ENCODE measurements around the gene PAIP2B.

Gene PAIP2B

DNA sequence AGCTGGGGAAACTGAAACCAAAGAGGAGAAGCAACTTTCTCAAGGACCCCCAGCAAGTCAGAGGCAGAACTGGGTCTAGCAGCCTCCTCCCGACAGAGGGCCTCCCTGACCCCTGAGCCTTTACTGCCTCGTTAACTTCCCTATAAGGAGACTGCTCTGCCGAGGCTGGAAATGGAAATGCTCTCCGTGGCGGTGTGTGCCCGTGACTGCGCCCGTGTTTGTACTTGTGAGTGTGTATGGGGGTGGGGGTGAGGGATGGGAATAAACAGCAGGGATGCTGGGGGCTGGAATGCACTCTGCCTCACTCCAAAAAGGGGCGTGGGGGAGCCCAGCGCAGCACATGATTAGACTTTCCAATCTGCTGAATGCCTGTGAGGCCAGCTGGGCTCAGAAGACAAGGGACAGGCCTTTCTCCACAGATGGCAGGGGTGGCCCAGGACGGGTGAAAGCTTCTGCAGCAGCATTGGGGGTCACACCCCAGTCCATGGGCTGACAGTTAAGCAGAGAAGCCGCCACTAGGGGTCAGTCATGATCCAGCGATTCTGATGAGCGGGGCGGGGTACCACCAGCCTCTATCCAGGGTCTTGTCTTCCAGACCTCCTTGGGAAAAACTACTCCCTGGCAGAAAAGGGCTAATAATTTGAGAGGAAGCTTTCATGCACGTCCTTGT lies 69.6 kb downstream of the PAIP2B start:
- Histone ChIP-seq H3K4me1 (ENCODE audit: insufficient read depth, low read length) (peaks cover 6% of the 10 kb centered on the region), H3K9me3 (ENCODE audit: low read length) (no peaks in the 10 kb centered on the region), H3K27me3 (ENCODE audit: insufficient read depth, low read length) (no peaks in the 10 kb centered on the region), H3K36me3 (ENCODE audit: insufficient read depth, low read length) (no peaks in the 10 kb centered on the region), H3K4me3 (ENCODE audit: low read length) (no peak overlapping the region), H2AFZ (ENCODE audit: low read depth, low read length) (no peak overlapping the region)

DNA sequence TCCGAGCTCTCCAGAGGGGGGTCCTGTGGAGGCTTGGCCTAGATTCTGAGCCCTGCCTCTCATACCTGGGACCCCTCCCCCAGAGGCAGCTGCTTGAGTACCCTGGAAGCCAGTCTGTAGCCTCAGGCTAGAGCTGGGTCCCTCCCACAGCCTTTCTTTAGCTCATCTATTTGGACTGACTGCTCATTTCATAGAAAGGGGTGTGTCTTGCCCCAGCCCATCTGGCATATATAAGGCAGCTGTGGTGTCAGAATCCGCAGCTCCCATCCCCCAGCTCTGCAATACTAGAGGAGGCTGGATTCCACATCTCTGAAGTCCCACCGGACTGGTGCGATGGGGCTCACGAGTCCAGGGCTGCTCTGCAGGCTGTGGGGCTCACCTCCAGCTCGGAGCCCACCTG lies 70.3 kb downstream of the PAIP2B start:
- no peaks in the 10 kb centered on the region for H3K36me3 ChIP-seq (ENCODE audit: insufficient read depth, low read length)
- H3K4me1 ChIP-seq (ENCODE audit: insufficient read depth, low read length), result peaks cover 6% of the 10 kb centered on the region
- no peaks in the 10 kb centered on the region for H3K9me3 ChIP-seq (ENCODE audit: low read length)
- H3K27me3 ChIP-seq (ENCODE audit: insufficient read depth, low read length), result no peaks in the 10 kb centered on the region
- H2AFZ ChIP-seq (ENCODE audit: low read depth, low read length), result no peak overlapping the region
- no peak overlapping the region for H3K4me3 ChIP-seq (ENCODE audit: low read length)

DNA sequence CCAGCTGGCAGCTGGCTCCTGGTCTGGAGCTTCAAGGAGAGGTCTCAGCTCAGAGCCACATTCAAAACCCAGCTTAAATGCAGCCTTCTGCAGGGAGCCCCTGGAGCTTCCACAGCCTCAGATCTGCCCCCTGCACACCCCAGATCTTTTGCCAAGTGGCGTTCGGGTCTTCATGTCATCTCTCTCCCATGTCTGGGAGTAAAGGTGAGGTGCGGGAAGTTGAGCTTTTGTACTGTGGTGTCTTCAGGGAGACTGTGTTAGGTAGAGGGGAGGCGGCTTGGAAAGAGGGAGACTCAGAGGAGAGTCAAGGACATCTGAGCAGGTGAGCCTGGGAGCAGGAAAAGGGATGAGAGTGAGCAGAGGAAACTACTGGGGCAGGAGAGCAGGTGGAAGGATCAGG lies 71.1 kb downstream of the PAIP2B start:
- Histone ChIP-seq H2AFZ (ENCODE audit: low read depth, low read length) (no peak overlapping the region), H3K9me3 (ENCODE audit: low read length) (no peaks in the 10 kb centered on the region), H3K36me3 (ENCODE audit: insufficient read depth, low read length) (no peaks in the 10 kb centered on the region)

DNA sequence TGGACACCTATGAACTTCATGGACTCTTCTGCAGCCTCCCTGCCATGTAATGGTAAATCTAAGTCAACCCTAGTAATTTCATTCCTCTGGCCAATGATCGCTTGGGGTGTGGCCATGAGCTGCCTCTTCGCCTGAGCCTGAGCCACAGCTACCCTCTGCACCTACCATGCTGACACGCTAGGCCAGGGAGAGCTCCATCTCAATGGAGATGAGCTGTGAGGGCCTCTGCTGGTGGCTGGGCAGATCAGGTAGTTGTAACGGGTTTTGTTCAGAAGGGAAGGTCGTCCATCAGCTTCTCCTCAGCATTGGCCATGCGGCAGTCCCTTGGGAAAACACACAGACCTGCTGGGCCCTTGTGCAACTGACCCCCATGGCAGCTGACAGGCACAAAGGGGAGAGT lies 72.1 kb downstream of the PAIP2B start:
- Histone ChIP-seq H3K36me3 (ENCODE audit: insufficient read depth, low read length) (peaks cover 8% of the 10 kb centered on the region), H2AFZ (ENCODE audit: low read depth, low read length) (no peak overlapping the region), H3K4me1 (ENCODE audit: insufficient read depth, low read length) (peaks cover 6% of the 10 kb centered on the region), H3K27me3 (ENCODE audit: insufficient read depth, low read length) (no peaks in the 10 kb centered on the region), H3K9me3 (ENCODE audit: low read length) (no peaks in the 10 kb centered on the region), H3K4me3 (ENCODE audit: low read length) (no peak overlapping the region)

More for the DNA sequence above, 71.1 kb downstream of the PAIP2B start:
- no peaks in the 10 kb centered on the region for H3K27me3 ChIP-seq (ENCODE audit: insufficient read depth, low read length)
- no peak overlapping the region for H3K4me3 ChIP-seq (ENCODE audit: low read length)
- H3K4me1 ChIP-seq (ENCODE audit: insufficient read depth, low read length), result peaks cover 6% of the 10 kb centered on the region

DNA sequence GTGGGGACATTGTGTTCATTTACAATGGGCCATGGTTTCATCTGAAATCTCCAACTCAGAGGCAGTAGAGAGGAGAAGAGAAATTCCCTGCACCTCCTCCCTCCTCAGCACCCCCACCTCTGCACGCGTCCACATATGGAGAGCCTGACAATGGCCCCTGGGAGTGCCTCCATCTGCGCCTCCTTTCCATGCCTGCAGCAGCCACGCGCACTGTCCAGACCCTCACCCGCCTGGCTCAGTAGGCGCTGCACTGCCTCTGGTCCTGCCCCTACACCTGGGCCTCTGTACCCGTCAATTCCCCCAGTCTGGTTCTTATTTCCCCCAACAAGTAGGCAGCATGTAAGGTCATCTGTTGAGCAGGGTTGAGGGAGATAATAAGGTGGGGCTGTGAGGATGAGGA lies 72.6 kb downstream of the PAIP2B start:
- H3K27me3 ChIP-seq (ENCODE audit: insufficient read depth, low read length), result no peaks in the 10 kb centered on the region
- no peak overlapping the region for H3K4me3 ChIP-seq (ENCODE audit: low read length)
- no peak overlapping the region for H2AFZ ChIP-seq (ENCODE audit: low read depth, low read length)
- H3K9me3 ChIP-seq (ENCODE audit: low read length), result no peaks in the 10 kb centered on the region
- H3K4me1 ChIP-seq (ENCODE audit: insufficient read depth, low read length), result peaks cover 6% of the 10 kb centered on the region
- H3K36me3 ChIP-seq (ENCODE audit: insufficient read depth, low read length), result peaks cover 13% of the 10 kb centered on the region

DNA sequence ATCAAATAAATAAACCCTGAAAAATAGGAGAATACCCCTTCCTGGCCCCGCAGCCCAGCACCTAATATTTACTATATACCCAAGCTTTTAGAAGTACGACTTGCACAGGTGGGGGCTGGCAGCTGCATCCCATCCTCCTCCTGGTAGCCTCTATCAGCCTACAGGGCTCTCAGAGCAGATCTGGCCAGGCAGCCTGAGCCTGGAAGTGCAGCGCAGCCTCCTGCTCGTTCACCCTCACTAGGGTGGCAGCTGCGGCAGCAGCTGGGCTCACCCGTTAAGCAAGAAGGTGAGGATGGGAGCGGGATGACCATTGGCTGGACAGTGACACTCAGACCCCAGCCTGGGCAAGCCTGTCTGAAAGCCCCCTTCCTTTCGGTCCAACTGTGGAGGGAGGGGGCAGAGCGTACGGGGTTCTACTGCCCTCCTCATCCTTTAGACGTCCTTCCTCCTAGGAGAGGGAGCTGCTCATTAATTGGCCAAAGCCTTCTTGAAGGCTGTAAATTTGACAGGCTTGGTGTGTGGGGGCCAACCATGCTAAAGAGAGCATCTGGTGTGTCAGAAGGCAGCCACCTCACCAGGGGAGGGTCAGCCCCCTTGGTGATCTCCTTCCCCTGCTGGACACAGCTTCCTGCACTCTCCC lies 73.2 kb downstream of the PAIP2B start:
- no peak overlapping the region for H2AFZ ChIP-seq (ENCODE audit: low read depth, low read length)
- peaks cover 6% of the 10 kb centered on the region for H3K4me1 ChIP-seq (ENCODE audit: insufficient read depth, low read length)
- H3K4me3 ChIP-seq (ENCODE audit: low read length), result no peak overlapping the region
- H3K9me3 ChIP-seq (ENCODE audit: low read length), result no peaks in the 10 kb centered on the region
- H3K36me3 ChIP-seq (ENCODE audit: insufficient read depth, low read length), result peaks cover 19% of the 10 kb centered on the region
- H3K27me3 ChIP-seq (ENCODE audit: insufficient read depth, low read length), result no peaks in the 10 kb centered on the region

DNA sequence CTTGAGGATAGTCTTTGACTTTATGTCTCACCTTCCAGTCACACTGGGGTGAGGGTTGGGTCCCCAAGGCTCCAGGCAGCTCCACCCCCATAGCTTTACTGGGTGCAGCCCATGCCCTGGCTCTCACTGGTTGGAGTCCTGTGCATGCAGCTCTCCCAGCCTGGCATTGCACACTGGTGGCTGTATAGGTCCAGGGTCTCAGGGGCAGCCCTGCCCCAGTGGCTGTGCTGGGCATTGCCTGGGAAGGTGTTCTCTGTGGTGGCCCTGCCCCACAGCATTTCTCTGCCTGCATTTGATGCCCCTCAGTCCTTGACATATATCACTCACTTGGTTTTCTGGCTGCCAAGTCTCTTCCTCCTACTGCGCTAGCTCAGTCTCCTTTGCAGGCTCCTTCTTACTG lies 75.3 kb downstream of the PAIP2B start:
- Histone ChIP-seq H3K9me3 (ENCODE audit: low read length) (no peaks in the 10 kb centered on the region), H3K36me3 (ENCODE audit: insufficient read depth, low read length) (peaks cover 37% of the 10 kb centered on the region), H3K4me3 (ENCODE audit: low read length) (no peak overlapping the region), H3K4me1 (ENCODE audit: insufficient read depth, low read length) (peaks cover 2% of the 10 kb centered on the region), H2AFZ (ENCODE audit: low read depth, low read length) (no peak overlapping the region), H3K27me3 (ENCODE audit: insufficient read depth, low read length) (no peaks in the 10 kb centered on the region)

DNA sequence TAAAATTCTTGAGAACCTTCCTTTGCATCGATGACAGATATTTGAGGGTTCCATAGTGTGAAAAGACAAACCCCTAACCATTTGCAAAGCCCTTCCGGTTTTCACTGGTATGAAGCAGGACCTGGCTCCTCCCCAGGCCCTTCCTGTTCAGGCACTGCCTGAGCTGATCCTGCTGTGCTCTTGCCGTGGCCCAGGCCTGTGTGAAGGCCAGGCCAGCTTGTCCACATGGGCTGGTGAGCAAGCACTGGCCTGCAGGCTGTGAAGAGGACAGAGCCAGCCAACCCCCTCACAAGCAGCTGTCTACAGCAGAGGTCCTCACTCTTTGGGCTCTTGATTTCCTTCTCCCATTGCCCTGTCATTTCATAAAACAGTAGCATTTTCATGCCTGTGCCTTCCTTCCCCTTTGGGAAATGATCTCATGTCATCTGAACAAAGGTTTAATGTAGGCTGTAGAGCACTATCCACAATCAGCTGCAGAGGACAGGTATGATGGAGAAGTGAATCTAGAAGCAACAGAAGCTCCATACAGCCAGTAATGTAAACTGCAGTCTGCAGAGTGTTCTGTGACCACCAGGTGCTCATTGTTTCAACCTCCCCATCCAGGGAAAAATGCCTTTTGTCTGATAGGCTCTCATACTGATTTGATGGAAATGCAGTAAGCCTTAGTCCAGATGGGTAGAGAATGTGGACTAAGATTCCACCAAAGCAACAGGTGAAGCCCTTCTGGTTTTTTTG lies 76.7 kb downstream of the PAIP2B start:
- peaks cover 48% of the 10 kb centered on the region for H3K36me3 ChIP-seq (ENCODE audit: insufficient read depth, low read length)
- H2AFZ ChIP-seq (ENCODE audit: low read depth, low read length), result no peak overlapping the region
- no peaks in the 10 kb centered on the region for H3K27me3 ChIP-seq (ENCODE audit: insufficient read depth, low read length)
- H3K9me3 ChIP-seq (ENCODE audit: low read length), result no peaks in the 10 kb centered on the region
- no peaks in the 10 kb centered on the region for H3K4me1 ChIP-seq (ENCODE audit: insufficient read depth, low read length)
- no peak overlapping the region for H3K4me3 ChIP-seq (ENCODE audit: low read length)

DNA sequence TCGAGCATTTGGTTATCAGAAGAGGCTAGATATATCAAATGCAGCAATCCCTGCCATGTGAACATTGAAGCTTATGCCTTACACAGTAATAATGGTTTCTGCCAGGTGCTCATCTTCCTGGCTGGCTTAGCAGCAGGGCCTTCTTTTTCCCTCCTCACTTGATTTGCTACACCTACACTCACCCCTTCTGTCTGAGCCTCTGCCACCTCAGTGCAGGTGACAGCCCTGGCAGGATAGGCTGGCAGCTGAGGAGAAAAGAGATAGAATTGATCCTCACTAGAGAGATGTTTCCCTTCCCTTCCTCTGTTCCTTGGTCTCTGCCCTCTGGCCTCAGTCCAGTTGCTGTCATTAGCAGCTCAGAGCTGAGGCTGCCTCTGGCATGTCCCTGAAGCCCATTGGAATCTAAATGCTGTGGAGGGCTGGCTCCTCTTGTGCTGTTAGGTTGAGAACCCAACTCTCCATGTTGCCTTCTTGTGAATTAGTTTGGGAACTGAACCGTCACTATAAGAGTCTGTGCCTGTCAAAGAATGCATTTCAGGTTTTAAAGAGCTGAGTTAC lies 78.3 kb downstream of the PAIP2B start:
- H3K4me1 ChIP-seq (ENCODE audit: insufficient read depth, low read length), result no peaks in the 10 kb centered on the region
- peaks cover 64% of the 10 kb centered on the region for H3K36me3 ChIP-seq (ENCODE audit: insufficient read depth, low read length)
- no peaks in the 10 kb centered on the region for H3K9me3 ChIP-seq (ENCODE audit: low read length)
- H3K27me3 ChIP-seq (ENCODE audit: insufficient read depth, low read length), result no peaks in the 10 kb centered on the region
- no peak overlapping the region for H2AFZ ChIP-seq (ENCODE audit: low read depth, low read length)
- no peak overlapping the region for H3K4me3 ChIP-seq (ENCODE audit: low read length)

DNA sequence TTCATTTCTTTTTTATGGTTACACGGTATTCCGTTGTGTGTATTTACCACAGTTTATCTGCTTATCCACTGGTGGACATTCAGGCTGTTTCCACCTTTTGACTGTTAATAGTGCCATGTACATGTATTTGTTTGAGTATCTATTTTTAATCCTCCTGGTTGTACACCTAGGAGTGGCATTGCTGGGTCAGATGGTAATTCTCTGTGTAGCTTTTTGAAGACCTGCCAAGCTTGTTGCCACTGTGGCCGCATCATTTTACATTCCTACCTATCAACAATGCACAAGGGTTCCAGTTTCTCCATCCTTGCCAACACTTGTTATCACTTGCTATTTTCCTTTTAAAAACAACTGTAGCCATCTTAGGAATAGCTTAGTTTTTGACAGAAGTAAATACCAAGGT lies 83.1 kb downstream of the PAIP2B start:
- H3K9me3 ChIP-seq (ENCODE audit: low read length), result no peaks in the 10 kb centered on the region
- no peak overlapping the region for H3K4me3 ChIP-seq (ENCODE audit: low read length)
- no peaks in the 10 kb centered on the region for H3K27me3 ChIP-seq (ENCODE audit: insufficient read depth, low read length)
- H3K4me1 ChIP-seq (ENCODE audit: insufficient read depth, low read length), result no peaks in the 10 kb centered on the region
- H2AFZ ChIP-seq (ENCODE audit: low read depth, low read length), result no peak overlapping the region
- H3K36me3 ChIP-seq (ENCODE audit: insufficient read depth, low read length), result peaks cover 92% of the 10 kb centered on the region

DNA sequence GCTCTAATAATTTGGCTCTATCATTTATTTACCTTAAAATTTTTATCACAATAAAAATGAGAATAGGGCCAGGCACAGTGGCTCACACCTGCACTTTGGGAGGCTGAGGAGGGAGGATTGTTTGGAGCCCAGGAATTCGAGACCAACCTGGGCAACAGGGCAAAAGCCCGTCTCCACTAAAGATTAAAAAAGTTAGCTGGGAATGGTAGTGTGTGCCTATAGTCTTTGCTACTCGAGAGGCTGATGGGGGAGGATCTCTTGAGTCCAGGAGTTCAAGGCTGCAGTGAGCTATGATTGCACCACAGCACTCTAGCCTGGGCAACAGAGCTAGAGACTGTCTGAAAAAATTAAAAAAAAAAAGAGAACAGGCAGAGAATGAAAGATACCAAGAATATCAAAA lies 90.7 kb downstream of the PAIP2B start:
- Histone ChIP-seq H2AFZ (ENCODE audit: low read depth, low read length) (no peak overlapping the region), H3K27me3 (ENCODE audit: insufficient read depth, low read length) (no peaks in the 10 kb centered on the region), H3K9me3 (ENCODE audit: low read length) (no peaks in the 10 kb centered on the region), H3K36me3 (ENCODE audit: insufficient read depth, low read length) (peaks cover 82% of the 10 kb centered on the region), H3K4me1 (ENCODE audit: insufficient read depth, low read length) (peaks cover 15% of the 10 kb centered on the region), H3K4me3 (ENCODE audit: low read length) (no peak overlapping the region)

DNA sequence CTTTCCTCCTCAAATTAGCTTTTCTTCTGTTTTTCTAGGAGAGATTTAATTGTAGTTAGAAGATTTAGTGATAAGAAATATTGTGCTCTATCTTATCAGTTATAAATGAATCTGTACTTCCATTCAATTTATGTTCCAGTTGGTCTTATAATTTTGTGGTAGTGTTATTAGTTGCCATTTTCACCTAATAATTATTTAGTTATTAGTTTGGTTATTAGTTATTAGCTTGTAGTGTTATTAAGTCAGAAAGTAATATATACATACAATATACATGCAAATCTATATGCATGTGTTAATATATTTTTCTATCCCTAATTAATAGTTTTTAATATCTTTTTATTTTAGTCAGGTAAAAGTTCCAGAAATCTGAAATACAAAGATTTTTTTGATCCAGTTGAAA lies 93.3 kb downstream of the PAIP2B start:
- H3K9me3 ChIP-seq (ENCODE audit: low read length), result no peaks in the 10 kb centered on the region
- H3K36me3 ChIP-seq (ENCODE audit: insufficient read depth, low read length), result peaks cover 57% of the 10 kb centered on the region
- peaks cover 21% of the 10 kb centered on the region for H3K4me1 ChIP-seq (ENCODE audit: insufficient read depth, low read length)
- H2AFZ ChIP-seq (ENCODE audit: low read depth, low read length), result no peak overlapping the region
- no peak overlapping the region for H3K4me3 ChIP-seq (ENCODE audit: low read length)
- H3K27me3 ChIP-seq (ENCODE audit: insufficient read depth, low read length), result no peaks in the 10 kb centered on the region

All from neuron (in vitro differentiated cells).